Coronary artery (tissue), 2 donors: ENCODE results near the gene TOP1.

Source experiments
- DNase-seq: peaks from one replicate; pipeline ENCODE4 v3.0.0-alpha.2; 2017; ENCODE audit warnings: low spot score
- H3K27ac ChIP-seq, 2 donors: fragments of 200-600 bp; sonication (generic); one replicate each; pipeline ENCODE4 v1.5.1; 2016 to 2019
- H3K4me3 ChIP-seq: fragments of 200-600 bp; sonication (generic); 2 replicates; pipeline ENCODE4 v1.5.1; 2016; ENCODE audit warnings: mild to moderate bottlenecking, moderate library complexity
- TF ChIP-seq, protein P1 (sequence below): fragments of 200-600 bp; sonication (generic); IDR thresholded peaks from one replicate; pipeline ENCODE4 v1.5.1; 2019; ENCODE audit warnings: antibody characterized with exemption

The TOP1 gene

GRCh38 chr20:41050361-41051008, 21.9 kb downstream of the TOP1 start:
- Histone ChIP-seq H3K4me3 (no peak overlapping the region), H3K27ac (no peak overlapping the region)
- no peak for DNase-seq
- TF ChIP-seq, protein P1, sequence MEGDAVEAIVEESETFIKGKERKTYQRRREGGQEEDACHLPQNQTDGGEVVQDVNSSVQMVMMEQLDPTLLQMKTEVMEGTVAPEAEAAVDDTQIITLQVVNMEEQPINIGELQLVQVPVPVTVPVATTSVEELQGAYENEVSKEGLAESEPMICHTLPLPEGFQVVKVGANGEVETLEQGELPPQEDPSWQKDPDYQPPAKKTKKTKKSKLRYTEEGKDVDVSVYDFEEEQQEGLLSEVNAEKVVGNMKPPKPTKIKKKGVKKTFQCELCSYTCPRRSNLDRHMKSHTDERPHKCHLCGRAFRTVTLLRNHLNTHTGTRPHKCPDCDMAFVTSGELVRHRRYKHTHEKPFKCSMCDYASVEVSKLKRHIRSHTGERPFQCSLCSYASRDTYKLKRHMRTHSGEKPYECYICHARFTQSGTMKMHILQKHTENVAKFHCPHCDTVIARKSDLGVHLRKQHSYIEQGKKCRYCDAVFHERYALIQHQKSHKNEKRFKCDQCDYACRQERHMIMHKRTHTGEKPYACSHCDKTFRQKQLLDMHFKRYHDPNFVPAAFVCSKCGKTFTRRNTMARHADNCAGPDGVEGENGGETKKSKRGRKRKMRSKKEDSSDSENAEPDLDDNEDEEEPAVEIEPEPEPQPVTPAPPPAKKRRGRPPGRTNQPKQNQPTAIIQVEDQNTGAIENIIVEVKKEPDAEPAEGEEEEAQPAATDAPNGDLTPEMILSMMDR = no peak

DNA sequence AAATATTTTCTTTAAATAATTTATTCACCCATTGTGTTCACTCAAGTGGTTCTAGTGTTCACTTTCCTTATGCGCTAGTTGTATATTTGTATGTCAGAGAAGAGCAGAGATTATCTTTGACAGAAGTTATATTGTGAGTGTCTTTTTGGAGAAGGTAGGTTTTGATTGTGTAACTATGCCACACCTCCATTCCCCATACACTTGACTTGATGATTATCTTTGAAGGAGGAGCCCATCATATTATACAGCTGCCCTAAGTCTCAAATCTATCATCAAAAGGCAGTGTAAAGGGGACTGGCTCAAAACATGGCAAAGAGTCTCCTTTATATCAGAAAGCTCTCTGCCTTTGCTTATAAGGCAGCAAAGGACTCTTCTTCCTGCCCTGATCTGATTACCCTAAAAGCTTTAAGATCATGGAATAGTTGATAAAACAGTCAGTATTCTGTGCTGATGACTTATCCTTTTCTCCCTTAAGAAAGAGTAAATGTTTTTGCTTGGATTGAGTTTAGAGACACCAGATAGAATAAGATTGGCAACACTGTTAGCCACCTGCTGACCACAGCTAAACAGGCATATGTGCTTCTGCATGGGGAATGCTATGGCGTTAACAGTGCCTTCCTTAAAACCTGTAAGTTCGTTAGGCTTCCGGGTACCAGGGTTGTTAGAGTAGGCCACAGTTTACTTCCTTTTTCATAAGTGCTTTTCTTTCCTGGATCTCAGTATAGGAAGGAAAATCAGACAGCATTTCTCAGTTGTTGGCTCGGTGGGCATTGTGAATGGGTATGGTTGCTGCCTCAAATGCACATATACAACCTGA, 22.6 kb downstream of the TOP1 start:
- no peak overlapping the region for H3K27ac ChIP-seq
- TF ChIP-seq, protein P1 = no peak
- no peak overlapping the region for H3K4me3 ChIP-seq
- DNase-seq = no peak

DNA sequence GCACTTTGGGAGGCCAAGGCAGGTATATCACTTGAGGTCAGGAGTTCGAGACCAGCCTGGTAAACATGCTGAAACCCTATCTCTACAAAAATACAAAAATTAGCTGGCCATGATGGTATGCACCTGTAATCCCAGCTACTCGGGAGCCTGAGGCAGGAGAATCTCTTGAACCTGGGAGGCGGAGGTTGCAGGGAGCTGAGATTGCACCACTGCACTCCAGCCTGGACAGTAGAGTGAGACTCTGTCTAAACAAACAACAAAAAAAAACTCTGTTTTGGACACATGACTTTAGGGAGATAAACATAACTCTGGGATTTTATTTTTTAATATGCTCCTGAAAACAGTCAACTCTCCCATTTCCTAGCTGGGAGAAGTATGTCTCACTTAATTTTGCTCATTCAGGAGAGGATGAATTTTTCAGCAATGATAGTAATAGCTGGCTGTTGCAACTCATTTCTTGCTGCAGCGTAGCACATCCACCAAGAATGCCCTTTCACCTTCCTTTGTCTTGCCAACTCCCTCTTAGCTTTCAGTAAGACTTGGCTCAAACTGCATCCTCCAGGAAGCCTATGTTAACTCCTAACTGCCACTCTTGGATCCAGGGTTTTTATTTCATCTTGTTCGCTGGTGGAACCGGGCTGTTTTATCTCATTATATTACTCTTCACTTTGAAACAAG, 24.3 kb downstream of the TOP1 start:
- DNase-seq = no peak

DNA sequence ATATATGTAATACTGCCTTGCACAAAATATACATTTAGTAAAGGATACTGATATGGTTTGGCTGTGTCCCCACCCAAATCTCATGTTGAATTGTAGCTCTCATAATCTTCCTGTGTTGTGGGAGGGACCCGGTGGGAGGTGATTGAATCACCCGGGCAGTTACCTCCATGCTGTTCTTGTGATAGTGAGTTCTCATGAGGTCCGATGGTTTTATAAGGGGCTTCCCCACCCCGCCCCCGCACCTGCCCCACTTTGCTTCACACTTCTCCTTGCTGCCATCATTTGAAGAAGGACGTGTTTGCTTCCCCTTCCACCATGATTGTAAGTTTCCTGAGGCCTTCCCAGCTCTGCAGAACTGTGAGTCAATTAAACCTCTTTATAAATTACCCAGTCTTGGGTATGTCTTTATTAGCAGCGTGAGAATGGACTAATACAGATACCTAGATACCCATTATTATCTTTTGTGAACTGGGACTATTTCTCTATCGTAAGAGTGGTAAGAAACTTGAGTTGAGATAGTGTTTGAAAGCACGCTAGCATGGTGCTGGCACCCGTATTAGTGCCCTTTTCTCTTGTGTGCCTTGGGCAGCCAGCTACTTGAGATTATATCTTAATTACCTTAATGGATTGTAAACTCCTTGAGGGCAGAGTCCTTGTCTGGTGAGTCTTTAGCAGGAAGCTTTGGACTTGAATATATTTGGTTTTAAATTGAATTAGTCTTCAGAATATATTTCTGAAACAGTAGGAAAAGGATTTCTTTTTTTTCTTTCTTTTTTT, 25.6 kb downstream of the TOP1 start:
- no peak overlapping the region for H3K4me3 ChIP-seq
- TF ChIP-seq, protein P1 = no peak
- no peak for DNase-seq
- H3K27ac ChIP-seq = no peak overlapping the region

More for the DNA sequence above, 24.3 kb downstream of the TOP1 start:
- Histone ChIP-seq H3K4me3 (no peak overlapping the region), H3K27ac (no peak overlapping the region)
- TF ChIP-seq, protein P1 = no peak

GRCh38 chr20:41054847-41055230, 26.2 kb downstream of the TOP1 start:
- H3K4me3 ChIP-seq = no peak overlapping the region
- TF ChIP-seq, protein P1 = no peak
- H3K27ac ChIP-seq = no peak overlapping the region
- no peak for DNase-seq

DNA sequence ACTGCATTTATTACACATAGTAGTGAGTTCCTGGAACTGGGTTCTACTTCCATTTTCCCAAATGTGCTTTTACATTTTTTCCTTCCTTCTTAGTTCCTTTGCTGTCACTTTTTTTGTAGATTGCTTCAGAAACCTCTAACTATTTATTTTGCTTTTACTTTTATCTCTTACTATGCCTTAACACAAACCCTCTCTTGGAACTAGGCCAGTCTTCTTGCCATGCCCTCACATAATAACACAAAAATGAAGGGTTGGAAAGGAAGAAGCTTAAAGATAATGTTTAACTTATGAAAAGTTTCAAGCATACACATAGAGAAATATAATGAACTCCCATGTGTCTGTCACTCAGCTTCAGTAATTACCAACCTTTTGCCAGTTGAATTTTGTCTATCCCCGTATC, 27.1 kb downstream of the TOP1 start:
- DNase-seq = no peak
- TF ChIP-seq, protein P1 = no peak
- Histone ChIP-seq H3K4me3 (no peak overlapping the region), H3K27ac (no peak overlapping the region)
